ENCODE measurements around the gene RASSF6.

- TF ChIP-seq CTCF (conservative IDR thresholded peaks at IDR 0.05; ENCODE audit: low read length) (no peak), EZH2phosphoT487 (IDR thresholded peaks at IDR 0.05; ENCODE audit: borderline replicate concordance) (no peak)
These were observed 34.2 kb downstream of the RASSF6 start for GRCh38 chr4:73586040-73586439.

All from Loucy (cell line).